ENCODE data around the gene SEPTIN11.

The SEPTIN11 gene

GRCh38 chr4:76949276-76950051 lies at the start of gene SEPTIN11:
Gene SEPTIN11, plus strand, starts transcription at chr4:76949752. Its CDS starts 152 bp downstream, at chr4:76949904.
- DNase-seq, result peak; percentile 97

DNA sequence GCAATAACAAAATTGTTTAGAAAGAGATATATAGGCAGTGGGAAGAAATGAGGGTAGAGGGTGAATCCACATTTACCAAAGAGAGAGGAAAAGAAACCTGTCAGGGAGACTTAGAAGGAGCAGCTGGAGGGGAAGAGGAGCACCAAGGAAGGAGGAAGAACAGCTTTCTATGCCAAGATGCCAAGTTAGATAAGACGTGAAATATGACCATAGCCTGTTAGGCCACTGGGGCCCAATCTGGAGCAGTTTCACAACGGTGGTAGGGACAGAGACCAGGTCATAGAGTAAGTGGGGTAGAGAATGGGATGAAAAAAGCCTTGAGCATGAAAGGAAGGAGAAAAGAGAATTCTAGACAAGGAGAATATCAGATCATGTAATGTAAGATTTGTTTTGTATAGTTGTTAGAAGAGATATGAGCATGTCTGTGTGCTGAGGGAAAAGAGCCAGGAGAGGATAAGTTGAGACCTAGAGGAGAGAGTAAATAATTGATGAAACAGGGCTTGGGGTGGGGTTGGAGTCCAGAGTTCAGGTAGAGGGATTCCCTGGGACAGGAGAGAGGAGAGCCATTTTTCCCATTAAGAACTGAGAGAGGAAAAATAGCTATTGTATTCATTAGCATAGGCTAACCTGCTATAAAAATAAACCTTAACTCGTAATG lies 47.2 kb upstream of the SEPTIN11 start:
- DNase-seq, result no peak

DNA sequence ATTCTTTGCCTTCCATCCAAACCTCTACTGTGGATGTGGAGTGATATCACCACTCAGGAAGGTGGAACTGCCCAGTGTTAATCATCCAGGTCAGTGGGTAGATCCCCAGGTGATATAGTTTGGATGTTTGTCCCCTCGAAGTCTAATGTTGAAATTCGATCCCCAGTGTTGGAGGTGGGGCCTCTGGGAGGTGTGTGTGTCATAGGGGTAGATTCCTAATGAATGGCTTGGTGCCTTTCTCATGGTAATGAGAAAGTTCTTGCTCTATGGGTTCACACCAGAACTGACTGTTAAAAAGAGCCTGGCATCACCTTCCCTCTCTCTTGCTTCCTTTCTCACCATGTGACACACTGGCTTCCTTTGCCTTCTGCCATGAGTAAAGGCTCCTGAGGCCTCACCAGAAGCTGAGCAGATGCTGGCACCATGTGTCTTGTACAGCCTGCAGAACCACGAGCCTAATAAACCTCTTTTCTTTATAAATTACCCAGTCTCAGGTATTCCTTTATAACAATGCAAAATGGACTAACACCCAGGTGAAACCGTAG lies 44.8 kb upstream of the SEPTIN11 start:
- DNase-seq, result no peak

GRCh38 chr4:76905521-76905920 lies 44.0 kb upstream of the SEPTIN11 start:
- no peak for DNase-seq

- no peak for DNase-seq
These were observed 39.8 kb upstream of the SEPTIN11 start for GRCh38 chr4:76909711-76910110.

DNA sequence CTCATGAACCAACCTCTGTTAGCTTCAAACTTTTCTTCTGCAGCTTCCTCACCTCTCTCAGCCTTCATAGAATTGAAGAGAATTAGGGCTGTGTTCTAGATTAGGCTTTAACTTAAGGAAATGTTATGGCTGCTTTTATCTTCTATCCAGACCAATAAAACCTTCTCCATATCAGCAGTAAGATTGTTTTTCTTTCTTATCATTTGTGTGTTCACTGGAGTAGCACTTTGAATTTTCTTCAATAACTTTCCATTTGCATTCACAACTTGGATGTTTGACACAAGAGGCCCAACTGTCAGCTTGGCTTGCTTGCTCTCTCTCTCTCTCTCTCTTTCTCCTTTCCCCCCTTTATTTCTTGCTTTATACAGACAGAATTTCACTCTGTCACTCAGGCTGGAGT lies 28.8 kb upstream of the SEPTIN11 start:
- no peak for DNase-seq

GRCh38 chr4:76923619-76924357 lies 25.8 kb upstream of the SEPTIN11 start:
- DNase-seq, result no peak

DNA sequence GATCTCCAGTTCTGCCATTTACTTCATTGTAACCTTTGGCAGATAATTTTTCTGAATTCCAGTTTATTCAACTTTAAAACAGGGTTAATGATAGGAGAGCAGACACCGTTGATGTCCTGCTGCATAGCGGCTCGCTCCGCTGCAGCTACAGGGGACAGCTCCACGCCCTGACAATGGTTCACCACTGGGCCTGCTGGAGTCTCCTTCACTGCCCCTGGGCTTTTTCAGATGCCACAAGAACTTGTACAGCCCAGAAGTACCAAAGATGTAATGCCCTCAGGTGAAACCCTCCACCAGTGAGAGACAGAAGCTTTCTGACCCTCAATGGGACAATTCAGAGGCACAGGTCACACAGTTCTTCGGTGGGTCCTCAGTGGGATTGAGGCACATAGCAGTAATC lies 22.7 kb upstream of the SEPTIN11 start:
- no peak for DNase-seq

DNA sequence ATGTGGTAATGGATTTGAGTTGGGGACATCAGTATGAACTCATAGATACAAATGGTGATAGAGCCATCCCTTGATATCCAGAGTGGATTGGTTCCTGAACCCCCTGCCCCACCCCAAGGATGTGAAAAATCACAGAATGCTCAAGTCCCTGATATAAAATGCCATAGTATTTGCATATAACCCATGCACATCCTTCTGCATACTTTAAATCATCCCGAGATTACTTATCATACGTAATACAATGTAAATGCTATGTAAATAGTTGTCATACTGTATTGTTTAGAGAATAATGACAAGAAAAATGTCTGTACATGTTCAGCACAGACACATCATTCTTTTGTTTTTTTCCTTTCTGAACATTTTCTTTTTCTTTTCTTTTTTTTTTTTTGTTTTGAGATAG lies 18.9 kb upstream of the SEPTIN11 start:
- DNase-seq, result no peak

- no peak for DNase-seq
These were observed 18.5 kb upstream of the SEPTIN11 start for GRCh38 chr4:76931087-76931486.

- no peak for DNase-seq
These were observed 17.8 kb upstream of the SEPTIN11 start for GRCh38 chr4:76931576-76932276.

DNA sequence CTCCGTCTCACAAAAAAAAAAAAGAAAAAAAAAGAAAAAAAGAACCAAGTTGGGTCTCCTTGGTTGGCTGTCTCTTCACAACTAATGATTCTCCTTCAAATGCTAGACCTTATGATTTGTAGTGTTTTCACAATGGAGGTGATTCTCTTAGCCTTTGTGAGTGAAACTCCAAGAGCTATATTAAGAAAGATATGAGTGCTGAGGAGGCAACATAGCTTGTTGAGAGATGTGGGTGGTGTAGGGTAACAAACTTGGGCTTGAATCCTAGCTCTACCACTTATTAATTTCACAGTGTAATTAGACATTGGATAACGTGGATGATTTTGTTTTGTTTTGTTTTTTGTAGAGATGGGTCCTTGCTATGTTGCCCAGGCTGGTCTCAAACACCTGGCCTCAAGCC lies 10.4 kb upstream of the SEPTIN11 start:
- DNase-seq, result no peak

GRCh38 chr4:76943129-76943620 lies 6.4 kb upstream of the SEPTIN11 start:
- DNase-seq, result no peak

DNA sequence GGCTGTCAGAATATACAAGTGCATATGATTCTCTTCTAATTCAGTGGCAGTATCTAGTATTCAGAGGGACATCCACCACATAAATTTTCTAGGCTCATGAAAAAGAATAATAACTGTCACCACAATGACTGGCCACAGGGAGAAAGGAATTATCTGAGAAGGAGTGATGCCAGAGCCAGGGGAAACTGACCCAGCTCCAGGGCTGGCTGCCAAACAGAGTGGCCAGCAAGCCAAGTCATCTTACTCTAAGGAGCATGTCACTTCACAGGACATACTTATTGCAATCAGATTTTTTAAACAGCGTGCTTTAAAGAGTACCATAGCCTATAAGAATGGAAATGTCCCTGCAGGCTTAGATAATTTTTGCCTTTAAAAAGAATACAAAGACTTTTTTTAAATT lies 5.8 kb upstream of the SEPTIN11 start:
- no peak for DNase-seq

DNA sequence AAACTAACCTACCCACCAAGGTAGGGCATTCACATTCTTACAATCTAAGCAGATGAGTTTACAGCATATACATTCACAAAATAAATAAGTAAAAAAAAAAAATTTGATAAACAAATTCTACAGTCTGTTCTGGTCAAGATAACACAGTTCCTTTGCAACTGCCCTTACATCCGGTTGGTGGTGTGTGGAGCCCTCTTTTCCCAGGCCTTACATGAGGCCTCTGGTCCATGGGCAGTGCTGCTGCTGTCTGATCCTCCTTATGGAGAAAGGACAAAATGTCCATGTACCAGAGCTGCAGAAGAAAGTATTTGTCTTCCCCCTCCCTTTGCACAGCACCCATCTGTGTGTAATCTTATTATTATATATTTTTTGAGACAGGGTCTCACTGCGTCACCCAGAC lies 2.2 kb upstream of the SEPTIN11 start:
- no peak for DNase-seq

GRCh38 chr4:76948443-76949275 lies 893 bp upstream of the SEPTIN11 start:
- DNase-seq, result peak; percentile 83

DNA sequence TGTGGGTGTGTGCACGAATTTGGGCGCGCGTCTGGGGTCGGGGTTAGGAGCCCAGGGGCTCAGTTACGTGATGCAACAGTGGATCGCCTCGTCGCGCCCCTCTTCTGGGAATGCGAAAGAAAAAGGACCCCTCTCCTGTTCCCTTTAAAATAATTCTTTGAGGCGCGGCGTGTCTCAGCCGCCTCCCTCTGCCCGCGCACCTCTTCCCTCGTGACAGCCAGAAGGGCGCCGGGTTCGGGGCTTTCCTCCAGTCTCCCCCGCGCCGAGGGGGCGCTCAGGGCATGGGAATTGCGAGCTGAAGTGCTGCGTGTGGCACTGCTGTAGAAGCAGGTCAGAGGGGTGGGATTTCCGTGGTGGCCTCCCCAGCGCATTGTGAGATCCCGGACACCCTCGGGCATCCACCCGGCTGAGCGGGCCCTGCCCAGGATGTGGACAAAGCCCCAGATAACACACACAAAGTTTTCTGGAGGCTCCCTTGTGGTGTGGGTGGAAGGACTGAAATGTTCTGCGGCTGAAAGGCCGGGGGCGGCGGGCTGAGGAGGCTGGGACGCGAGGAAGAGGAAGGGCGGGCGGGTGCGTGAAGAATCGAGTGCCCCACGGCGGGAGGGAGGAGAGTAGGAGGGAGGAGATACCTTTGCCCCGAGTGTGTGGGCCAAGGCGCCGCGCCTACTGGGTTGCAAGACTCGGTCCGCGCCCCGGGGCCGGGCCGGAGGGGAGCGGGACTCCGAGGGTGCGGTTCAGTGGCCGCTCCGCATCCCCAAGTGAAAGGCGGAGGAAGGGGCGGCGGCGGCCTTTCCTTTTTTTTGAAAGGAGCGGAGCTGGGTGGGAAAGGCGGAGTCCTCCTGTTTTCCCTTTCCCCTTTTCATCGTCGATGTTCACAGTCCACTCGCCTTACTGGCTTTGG lies 752 bp downstream of the SEPTIN11 start:
- peak; percentile 72 for DNase-seq

GRCh38 chr4:76950956-76951671 lies 1.6 kb downstream of the SEPTIN11 start:
- DNase-seq, result no peak

DNA sequence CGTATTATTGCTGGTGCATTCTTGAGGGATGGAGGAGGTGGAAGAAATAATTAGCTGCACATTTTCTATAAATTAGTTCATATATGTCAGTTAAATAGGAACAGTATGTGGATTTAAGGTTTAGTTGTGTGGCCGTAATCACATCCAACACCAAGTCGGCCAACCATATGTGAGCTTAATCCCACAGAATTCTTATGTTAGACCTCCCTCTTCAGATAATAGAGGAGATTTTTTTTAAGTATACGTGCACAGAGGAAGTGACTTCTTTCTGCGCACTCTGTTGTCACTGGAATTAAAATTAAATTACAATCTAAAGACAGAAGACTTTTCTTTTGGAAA lies 2.1 kb downstream of the SEPTIN11 start:
- no peak for DNase-seq

DNA sequence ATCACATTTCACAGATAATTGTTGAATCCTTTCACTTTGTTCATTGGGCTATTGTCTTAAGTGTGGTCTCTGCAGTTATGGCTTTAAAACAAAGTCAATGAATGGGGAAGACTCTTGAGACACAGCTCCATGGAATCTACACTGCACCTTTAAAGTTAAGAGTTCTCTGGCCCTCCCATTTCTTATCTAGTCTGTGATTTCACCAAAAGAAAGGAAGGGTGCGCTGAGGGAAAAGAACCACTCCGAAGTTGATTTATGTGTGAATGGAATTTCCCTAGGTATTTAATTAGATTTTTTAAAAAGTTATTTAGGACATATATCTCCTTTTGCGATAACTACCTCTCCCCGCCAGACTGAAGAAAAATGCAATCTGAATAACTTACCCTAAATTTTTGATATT lies 2.5 kb downstream of the SEPTIN11 start:
- DNase-seq, result no peak
